Neural progenitor cell (in vitro differentiated cells): ENCODE data around the gene ERV3-1.
"Not testable (repeated sequence)": the region's sequence is repeated elsewhere in the genome, so short reads cannot be mapped to it uniquely, and the experiment has no call there.

Source experiments
- EZH2 ChIP-seq: fragments of 200-600 bp; sonication (generic); IDR thresholded peaks from 2 replicates; pipeline ENCODE4 v1.6.1; 2017; ENCODE audit warnings: antibody characterized with exemption, mild to moderate bottlenecking, moderate library complexity
- TF ChIP-seq, protein P1 (sequence below): fragments of 200-600 bp; sonication (generic); IDR thresholded peaks from 2 replicates; pipeline ENCODE4 v1.5.1; 2017; ENCODE audit warnings: antibody characterized with exemption, mild to moderate bottlenecking

DNA sequence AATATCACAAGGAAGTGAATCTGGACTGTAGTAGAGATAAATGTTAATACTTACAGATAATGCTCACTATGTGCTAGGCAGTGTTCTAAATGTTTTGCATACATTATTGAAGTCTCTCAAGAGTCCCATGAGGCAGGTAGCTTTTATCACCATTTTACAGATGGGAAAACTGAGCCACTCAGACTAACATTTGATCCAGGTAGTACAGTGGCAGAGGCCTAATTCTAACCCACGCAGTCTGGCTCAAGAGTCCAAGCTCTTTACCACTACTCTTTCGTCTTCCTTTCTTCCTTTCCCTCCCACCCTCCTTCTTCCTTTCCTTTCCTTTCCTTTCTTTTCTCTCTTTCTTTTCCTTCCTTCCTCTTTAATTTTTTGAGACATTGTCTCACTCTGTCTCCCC is 39.1 kb upstream of the ERV3-1 start:
- TF ChIP-seq, protein P1, sequence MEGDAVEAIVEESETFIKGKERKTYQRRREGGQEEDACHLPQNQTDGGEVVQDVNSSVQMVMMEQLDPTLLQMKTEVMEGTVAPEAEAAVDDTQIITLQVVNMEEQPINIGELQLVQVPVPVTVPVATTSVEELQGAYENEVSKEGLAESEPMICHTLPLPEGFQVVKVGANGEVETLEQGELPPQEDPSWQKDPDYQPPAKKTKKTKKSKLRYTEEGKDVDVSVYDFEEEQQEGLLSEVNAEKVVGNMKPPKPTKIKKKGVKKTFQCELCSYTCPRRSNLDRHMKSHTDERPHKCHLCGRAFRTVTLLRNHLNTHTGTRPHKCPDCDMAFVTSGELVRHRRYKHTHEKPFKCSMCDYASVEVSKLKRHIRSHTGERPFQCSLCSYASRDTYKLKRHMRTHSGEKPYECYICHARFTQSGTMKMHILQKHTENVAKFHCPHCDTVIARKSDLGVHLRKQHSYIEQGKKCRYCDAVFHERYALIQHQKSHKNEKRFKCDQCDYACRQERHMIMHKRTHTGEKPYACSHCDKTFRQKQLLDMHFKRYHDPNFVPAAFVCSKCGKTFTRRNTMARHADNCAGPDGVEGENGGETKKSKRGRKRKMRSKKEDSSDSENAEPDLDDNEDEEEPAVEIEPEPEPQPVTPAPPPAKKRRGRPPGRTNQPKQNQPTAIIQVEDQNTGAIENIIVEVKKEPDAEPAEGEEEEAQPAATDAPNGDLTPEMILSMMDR, result not testable (repeated sequence)
- TF ChIP-seq EZH2, result not testable (repeated sequence)
